HCT116 (cell line): ENCODE data around the gene COL4A1. TPM values are rescaled to one million over a fixed set of nuclear protein-coding genes. Genes with fewer than 3 reads are reported as not detected.
A peak's percentile ranks its signal among the peaks of the same experiment; 100 is the strongest.

Source experiments
- ATAC-seq: fragments of 200-7000 bp; cut with Tn5 transposase; 2 replicates; pipeline ENCODE4 v1.9.1; 2020; ENCODE audit warnings: mild to moderate bottlenecking, moderate library complexity
- BruUV-seq: library from RNA; stranded (reverse); fragments of 400-500 nt; replicated peaks from 2 replicates; lab custom pipeline; 2021; lab: Mats Ljungman, UMichigan
- CTCF ChIA-PET: fragments of 300-600 bp; sonication (Branson Sonifier 250); formaldehyde crosslinking; loops from one replicate; lab custom pipeline; 2021; ENCODE audit warnings: antibody characterized with exemption; lab: Charles Lee
- POLR2A ChIA-PET: fragments of 300-600, 350-600 bp; sonication (Branson Sonifier 250); formaldehyde crosslinking; loops from one replicate; lab custom pipeline; 2021; ENCODE audit warnings: antibody characterized with exemption; lab: Charles Lee
- RAD21 ChIA-PET, 2 experiments: fragments of 300-600 bp; sonication (Branson Sonifier 250); formaldehyde crosslinking; loops; one replicate each; lab custom pipeline; 2023; ENCODE audit warnings: low total read pairs in 2 of 2; ENCODE audit not compliant: uncharacterized antibody in 2 of 2, unreplicated experiment in 2 of 2, low non-redundant PET in 1 of 2; lab: Charles Lee
- DNase-seq: peaks from one replicate; pipeline ENCODE4 v3.0.0-alpha.2; 2010; ENCODE audit warnings: low read depth, low spot score
- H2AFZ ChIP-seq: fragments of 200-600 bp; shearing (Covaris generic), sonication (generic); 2 replicates; pipeline ENCODE4 v1.6.1; 2017; ENCODE audit warnings: low read depth, mixed run types, mixed read lengths, antibody characterized with exemption, low read length; ENCODE audit not compliant: poor library complexity, severe bottlenecking
- H3K27ac ChIP-seq: 2 replicates; pipeline ENCODE4 v1.5.1; 2012; ENCODE audit warnings: low read depth, low read length
- H3K27me3 ChIP-seq: fragments of 200-600 bp; sonication (generic); 2 replicates; pipeline ENCODE4 v1.6.1; 2016; ENCODE audit warnings: mixed run types, low read length, mixed read lengths; ENCODE audit not compliant: insufficient read depth
- H3K36me3 ChIP-seq, 2 experiments: fragments of 200-500 bp in 1 of 2; fragments of 200-600 bp in 1 of 2; sonication (Bioruptor generic) in 1 of 2; sonication (generic) in 1 of 2; 2 replicates each; pipeline versions ENCODE4 v1.5.1 to v1.6.1; 2014 to 2016; ENCODE audit warnings: low read length in 2 of 2, inconsistent platforms in 1 of 2, mixed read lengths in 1 of 2, mixed run types in 1 of 2; ENCODE audit not compliant: insufficient read depth in 2 of 2, control insufficient read depth in 1 of 2
- H3K4me1 ChIP-seq, 2 experiments: fragments of 200-600 bp in 1 of 2; sonication (generic) in 1 of 2; 2 replicates each; pipeline versions ENCODE4 v1.5.1 to v1.6.1; 2012 to 2017; ENCODE audit warnings: low read length in 2 of 2, inconsistent platforms in 1 of 2, mild to moderate bottlenecking in 1 of 2, mixed read lengths in 1 of 2, mixed run types in 1 of 2, moderate library complexity in 1 of 2; ENCODE audit not compliant: insufficient read depth in 2 of 2, control insufficient read depth in 1 of 2
- H3K4me2 ChIP-seq: fragments of 200-600 bp; sonication (generic); 2 replicates; pipeline ENCODE4 v1.6.1; 2017; ENCODE audit warnings: mixed run types, low read length, mixed read lengths
- H3K4me3 ChIP-seq, 2 experiments: fragments of 200-600 bp in 1 of 2; sonication (generic) in 1 of 2; replicated peaks in 1 of 2; 2 replicates each; pipeline ENCODE4 v1.5.1; 2011 to 2016; ENCODE audit warnings: low read length in 2 of 2, control low read depth in 1 of 2, low read depth in 1 of 2, mild to moderate bottlenecking in 1 of 2, mixed read lengths in 1 of 2, mixed run types in 1 of 2
- H3K79me2 ChIP-seq: fragments of 200-600 bp; sonication (generic); 2 replicates; pipeline ENCODE4 v1.6.1; 2017; ENCODE audit warnings: mild to moderate bottlenecking, mixed run types, low read length, moderate library complexity, mixed read lengths; ENCODE audit not compliant: insufficient read depth
- H3K9ac ChIP-seq: fragments of 200-600 bp; sonication (generic); 2 replicates; pipeline ENCODE4 v1.6.1; 2016; ENCODE audit warnings: low read length, mixed read lengths
- H3K9me2 ChIP-seq: fragments of 200-600 bp; sonication (generic), shearing (Covaris generic); 2 replicates; pipeline ENCODE4 v1.6.1; 2017; ENCODE audit warnings: mixed run types, mild to moderate bottlenecking, moderate library complexity; ENCODE audit not compliant: insufficient read depth
- H3K9me3 ChIP-seq, 2 experiments: fragments of 200-500 bp in 1 of 2; fragments of 200-600 bp in 1 of 2; sonication (Bioruptor generic) in 1 of 2; sonication (generic) in 1 of 2; 2 replicates each; pipeline ENCODE4 v1.6.1; 2014 to 2017; ENCODE audit warnings: low read length in 2 of 2, mixed read lengths in 2 of 2, inconsistent platforms in 1 of 2, low read depth in 1 of 2, mild to moderate bottlenecking in 1 of 2, mixed run types in 1 of 2, moderate library complexity in 1 of 2; ENCODE audit not compliant: control insufficient read depth in 1 of 2, insufficient read depth in 1 of 2
- H4K20me1 ChIP-seq: fragments of 200-600 bp; sonication (generic), shearing (Covaris generic); 2 replicates; pipeline ENCODE4 v1.6.1; 2017; ENCODE audit warnings: mixed run types, mild to moderate bottlenecking, moderate library complexity; ENCODE audit not compliant: insufficient read depth
- ELF1 ChIP-seq: IDR thresholded peaks from 2 replicates; pipeline ENCODE4 v1.6.1; 2012; ENCODE audit warnings: low read depth, borderline replicate concordance
- EZH2phosphoT487 ChIP-seq: fragments of 200-600 bp; IDR thresholded peaks from 2 replicates; pipeline ENCODE4 v1.6.1; 2018; ENCODE audit warnings: antibody characterized with exemption, borderline replicate concordance
- SRF ChIP-seq: IDR thresholded peaks from 2 replicates; pipeline ENCODE4 v1.6.1; 2012; ENCODE audit warnings: low read depth
- intact Hi-C: fragments of 100-400 bp; cut with micrococcal nuclease; formaldehyde crosslinking; loops from 2 replicates; pipeline ENCODE4 v1.10.0; 2022
- total RNA-seq: library from RNA; stranded (reverse); gene quantifications from one replicate; pipeline ENCODE4 v1.2.1, GENCODE V29; 2021; ENCODE audit not compliant: unreplicated experiment
- TF ChIP-seq, protein P1 (sequence below): IDR thresholded peaks from 2 replicates; pipeline ENCODE4 v1.6.1; 2012; ENCODE audit warnings: low read depth
- TF ChIP-seq, protein P2 (sequence below): IDR thresholded peaks from 2 replicates; pipeline ENCODE4 v1.6.1; 2012

Gene COL4A1
- total RNA-seq, 1 experiment from 2014 or later: 0.57 TPM

DNA sequence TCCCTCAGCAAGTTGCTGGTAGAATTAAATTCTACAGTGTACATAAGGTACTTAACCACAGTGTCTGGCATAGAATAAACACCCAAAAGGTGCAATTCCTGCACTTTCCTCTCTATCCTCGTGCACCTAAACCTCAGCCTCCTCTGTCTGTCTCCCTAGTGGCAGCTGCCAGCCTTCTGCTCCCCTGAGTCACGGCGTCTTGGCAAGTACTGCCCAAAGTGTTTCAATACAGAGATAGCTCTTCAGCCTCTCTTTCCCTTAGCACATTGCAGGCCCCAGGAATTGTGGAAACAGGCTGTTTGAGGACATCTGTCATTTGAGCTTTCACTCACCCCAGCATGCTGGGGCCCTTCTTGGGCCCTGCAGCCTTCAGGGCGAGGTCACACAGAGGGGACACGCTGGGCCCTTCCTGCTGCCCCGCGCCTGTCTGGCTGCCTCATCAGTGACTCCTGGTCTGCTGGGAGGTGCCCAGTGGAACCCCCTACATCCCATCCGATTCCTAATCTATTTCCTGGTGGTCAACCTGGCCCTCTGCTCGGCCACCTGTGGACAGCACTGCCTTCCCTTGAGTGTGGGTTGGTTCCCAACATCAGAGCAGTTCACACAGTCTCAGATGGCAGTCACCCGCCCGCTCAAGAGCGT, 19.4 kb upstream of the COL4A1 start:
- no peaks in the 10 kb centered on the region for H3K9me2 ChIP-seq
- no peaks in the 10 kb centered on the region for H3K79me2 ChIP-seq
- no peak overlapping the region for H3K4me2 ChIP-seq
- TF ChIP-seq, protein P1, sequence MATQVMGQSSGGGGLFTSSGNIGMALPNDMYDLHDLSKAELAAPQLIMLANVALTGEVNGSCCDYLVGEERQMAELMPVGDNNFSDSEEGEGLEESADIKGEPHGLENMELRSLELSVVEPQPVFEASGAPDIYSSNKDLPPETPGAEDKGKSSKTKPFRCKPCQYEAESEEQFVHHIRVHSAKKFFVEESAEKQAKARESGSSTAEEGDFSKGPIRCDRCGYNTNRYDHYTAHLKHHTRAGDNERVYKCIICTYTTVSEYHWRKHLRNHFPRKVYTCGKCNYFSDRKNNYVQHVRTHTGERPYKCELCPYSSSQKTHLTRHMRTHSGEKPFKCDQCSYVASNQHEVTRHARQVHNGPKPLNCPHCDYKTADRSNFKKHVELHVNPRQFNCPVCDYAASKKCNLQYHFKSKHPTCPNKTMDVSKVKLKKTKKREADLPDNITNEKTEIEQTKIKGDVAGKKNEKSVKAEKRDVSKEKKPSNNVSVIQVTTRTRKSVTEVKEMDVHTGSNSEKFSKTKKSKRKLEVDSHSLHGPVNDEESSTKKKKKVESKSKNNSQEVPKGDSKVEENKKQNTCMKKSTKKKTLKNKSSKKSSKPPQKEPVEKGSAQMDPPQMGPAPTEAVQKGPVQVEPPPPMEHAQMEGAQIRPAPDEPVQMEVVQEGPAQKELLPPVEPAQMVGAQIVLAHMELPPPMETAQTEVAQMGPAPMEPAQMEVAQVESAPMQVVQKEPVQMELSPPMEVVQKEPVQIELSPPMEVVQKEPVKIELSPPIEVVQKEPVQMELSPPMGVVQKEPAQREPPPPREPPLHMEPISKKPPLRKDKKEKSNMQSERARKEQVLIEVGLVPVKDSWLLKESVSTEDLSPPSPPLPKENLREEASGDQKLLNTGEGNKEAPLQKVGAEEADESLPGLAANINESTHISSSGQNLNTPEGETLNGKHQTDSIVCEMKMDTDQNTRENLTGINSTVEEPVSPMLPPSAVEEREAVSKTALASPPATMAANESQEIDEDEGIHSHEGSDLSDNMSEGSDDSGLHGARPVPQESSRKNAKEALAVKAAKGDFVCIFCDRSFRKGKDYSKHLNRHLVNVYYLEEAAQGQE: no peak
- TF ChIP-seq EZH2phosphoT487 (no peak), ELF1 (no peak), SRF (no peak)
- TF ChIP-seq, protein P2, sequence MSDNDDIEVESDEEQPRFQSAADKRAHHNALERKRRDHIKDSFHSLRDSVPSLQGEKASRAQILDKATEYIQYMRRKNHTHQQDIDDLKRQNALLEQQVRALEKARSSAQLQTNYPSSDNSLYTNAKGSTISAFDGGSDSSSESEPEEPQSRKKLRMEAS: no peak
- intact Hi-C loops: no loop called here
- H4K20me1 ChIP-seq: no peaks in the 10 kb centered on the region
- no TSS peak for BruUV-seq
- DNase-seq (no peak), ATAC-seq (peak; percentile 37; the same call in 1 of the 2 replicates)
- H3K27ac ChIP-seq: no peak overlapping the region
- ChIA-PET RAD21 (no interaction called here), CTCF (interaction anchor here (1.9 kb wide), 1 partner anchor 26 kb away, joined by 4 read pairs; no protein-coding TSS in a partner anchor), POLR2A (no interaction called here)
- H3K4me1 ChIP-seq: no peaks in the 10 kb centered on the region; a peak in 1 of 4 replicates
- no peaks in the 10 kb centered on the region for H3K36me3 ChIP-seq
- no peak overlapping the region for H2AFZ ChIP-seq
- no peak overlapping the region for H3K4me3 ChIP-seq
- peaks cover 13% of the 10 kb centered on the region; the same call in 1 of the 2 replicates for H3K27me3 ChIP-seq
- no peaks in the 10 kb centered on the region for H3K9me3 ChIP-seq
- no peak overlapping the region for H3K9ac ChIP-seq
